CD4-positive, alpha-beta T cell treated with Interleukin-15 for 1 hour (primary cell): Measurements from ENCODE around the gene ITFG2.
"Not testable (repeated sequence)": the region's sequence is repeated elsewhere in the genome, so short reads cannot be mapped to it uniquely, and the experiment has no call there.

Source experiments
- DNase-seq: peaks from one replicate; pipeline ENCODE4 v3.0.0-alpha.2; 2020

Gene ITFG2

GRCh38 chr12:2864198-2864597 lies 51.7 kb downstream of the ITFG2 start:
- DNase-seq, result no peak

GRCh38 chr12:2868986-2869632 lies 56.6 kb downstream of the ITFG2 start:
- DNase-seq, result not testable (repeated sequence)
